ENCODE data around the gene SMIM35. TPM values are rescaled to one million over a fixed set of nuclear protein-coding genes. Genes with fewer than 3 reads are reported as not detected.

Gene SMIM35
- total and polyA plus RNA-seq, 8 donors, result 0.20 to 1.1 (median 0.55) TPM; not detected in 2

DNA sequence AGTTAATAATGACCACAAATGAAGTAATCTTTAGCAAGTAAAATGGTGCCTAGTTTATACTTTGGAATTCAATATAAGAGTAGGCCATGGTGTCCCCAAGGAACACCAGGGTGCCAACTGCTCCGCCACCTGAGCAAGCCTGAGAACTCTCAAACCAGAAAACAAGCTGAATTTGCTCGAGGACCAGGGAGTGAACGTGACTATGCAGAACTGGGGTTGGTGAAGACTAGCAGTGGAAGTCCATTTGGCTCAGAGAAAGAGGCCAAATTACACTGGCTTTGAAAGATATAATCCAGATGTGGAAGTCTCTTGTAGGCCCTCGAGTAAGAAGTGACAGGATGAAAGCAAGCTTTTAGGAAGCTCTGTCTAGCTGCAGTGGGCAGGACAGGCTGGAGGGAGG, 8.7 kb upstream of the SMIM35 start:
- H3K9me3 ChIP-seq, result no peaks in the 10 kb centered on the region
- H3K27me3 ChIP-seq, result peaks cover 0 to 4% of the 10 kb centered on the region in 2 donors
- intact Hi-C loops (cut with DNase I), result no loop called here
- no peak for DNase-seq
- TF ChIP-seq, protein P1, sequence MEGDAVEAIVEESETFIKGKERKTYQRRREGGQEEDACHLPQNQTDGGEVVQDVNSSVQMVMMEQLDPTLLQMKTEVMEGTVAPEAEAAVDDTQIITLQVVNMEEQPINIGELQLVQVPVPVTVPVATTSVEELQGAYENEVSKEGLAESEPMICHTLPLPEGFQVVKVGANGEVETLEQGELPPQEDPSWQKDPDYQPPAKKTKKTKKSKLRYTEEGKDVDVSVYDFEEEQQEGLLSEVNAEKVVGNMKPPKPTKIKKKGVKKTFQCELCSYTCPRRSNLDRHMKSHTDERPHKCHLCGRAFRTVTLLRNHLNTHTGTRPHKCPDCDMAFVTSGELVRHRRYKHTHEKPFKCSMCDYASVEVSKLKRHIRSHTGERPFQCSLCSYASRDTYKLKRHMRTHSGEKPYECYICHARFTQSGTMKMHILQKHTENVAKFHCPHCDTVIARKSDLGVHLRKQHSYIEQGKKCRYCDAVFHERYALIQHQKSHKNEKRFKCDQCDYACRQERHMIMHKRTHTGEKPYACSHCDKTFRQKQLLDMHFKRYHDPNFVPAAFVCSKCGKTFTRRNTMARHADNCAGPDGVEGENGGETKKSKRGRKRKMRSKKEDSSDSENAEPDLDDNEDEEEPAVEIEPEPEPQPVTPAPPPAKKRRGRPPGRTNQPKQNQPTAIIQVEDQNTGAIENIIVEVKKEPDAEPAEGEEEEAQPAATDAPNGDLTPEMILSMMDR (IDR thresholded peaks at IDR 0.05), result no peak
- no peaks in the 10 kb centered on the region for H3K36me3 ChIP-seq
- no peak overlapping the region for H3K4me3 ChIP-seq
- ATAC-seq, result no peak
- no peaks in the 10 kb centered on the region for H3K4me1 ChIP-seq
- no peak overlapping the region for H3K27ac ChIP-seq

DNA sequence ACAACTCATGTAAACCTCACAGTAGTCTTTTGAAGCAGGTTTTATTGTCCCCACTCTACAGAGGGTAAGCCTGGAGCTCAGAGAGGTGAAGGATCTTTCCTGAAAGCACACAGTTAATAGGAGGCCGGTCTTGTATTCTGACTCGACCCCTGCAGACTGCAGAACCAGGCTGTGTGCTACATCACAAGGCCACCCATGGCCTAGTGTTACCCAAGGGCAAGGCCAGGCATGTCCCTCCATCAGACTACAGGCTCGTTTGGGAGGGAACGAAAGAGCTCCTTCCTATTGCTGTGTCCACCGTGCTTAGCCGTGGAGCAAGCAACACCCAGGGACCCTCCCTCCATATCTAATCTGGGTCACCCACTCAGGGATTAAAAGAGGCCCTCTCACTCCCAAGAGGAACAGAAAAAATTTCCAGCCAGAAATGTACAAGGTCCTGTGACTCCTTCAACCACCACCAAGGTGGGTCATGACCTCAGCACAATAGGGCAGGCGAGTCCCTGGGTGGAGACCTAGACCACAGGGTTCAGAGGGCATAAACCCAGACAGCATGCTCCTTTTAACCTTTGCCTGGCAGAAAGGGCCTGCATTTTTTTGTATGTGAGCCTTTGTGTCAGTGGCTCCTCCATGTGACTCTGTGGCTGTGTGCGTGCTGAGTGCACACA, 6.3 kb upstream of the SMIM35 start:
- ATAC-seq (peak; percentile 19), DNase-seq (no peak)
- peaks cover 0 to 2% of the 10 kb centered on the region in 2 donors for H3K9me3 ChIP-seq
- no peak overlapping the region for H3K27ac ChIP-seq
- TF ChIP-seq, protein P1 (IDR thresholded peaks at IDR 0.05), result no peak
- intact Hi-C loops (cut with DNase I), result no loop called here
- peaks cover 0 to 4% of the 10 kb centered on the region in 2 donors for H3K27me3 ChIP-seq
- no peaks in the 10 kb centered on the region for H3K36me3 ChIP-seq
- no peaks in the 10 kb centered on the region for H3K4me1 ChIP-seq
- no peak overlapping the region for H3K4me3 ChIP-seq

DNA sequence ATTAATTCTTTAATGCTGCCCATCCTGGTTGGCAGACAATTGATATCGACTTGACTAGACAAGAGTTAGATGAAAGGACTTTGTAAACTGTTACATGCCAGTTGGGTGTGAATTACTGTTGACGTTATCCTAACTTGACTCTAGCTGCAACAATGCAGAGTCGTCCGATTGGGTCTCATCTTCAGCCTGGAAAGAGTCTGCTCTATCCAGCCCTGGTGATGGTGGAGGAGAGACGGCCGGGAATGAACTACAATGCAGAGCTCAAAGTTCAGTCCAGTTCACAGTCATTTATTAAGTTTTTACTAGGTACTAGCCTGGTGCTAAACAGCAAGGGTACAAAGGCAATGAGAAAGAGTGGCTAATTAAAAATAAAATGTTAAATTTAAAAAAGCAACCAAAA, 4.9 kb upstream of the SMIM35 start:
- TF ChIP-seq, protein P1 (IDR thresholded peaks at IDR 0.05), result no peak
- intact Hi-C loops (cut with DNase I), result no loop called here
- no peak overlapping the region for H3K27ac ChIP-seq

DNA sequence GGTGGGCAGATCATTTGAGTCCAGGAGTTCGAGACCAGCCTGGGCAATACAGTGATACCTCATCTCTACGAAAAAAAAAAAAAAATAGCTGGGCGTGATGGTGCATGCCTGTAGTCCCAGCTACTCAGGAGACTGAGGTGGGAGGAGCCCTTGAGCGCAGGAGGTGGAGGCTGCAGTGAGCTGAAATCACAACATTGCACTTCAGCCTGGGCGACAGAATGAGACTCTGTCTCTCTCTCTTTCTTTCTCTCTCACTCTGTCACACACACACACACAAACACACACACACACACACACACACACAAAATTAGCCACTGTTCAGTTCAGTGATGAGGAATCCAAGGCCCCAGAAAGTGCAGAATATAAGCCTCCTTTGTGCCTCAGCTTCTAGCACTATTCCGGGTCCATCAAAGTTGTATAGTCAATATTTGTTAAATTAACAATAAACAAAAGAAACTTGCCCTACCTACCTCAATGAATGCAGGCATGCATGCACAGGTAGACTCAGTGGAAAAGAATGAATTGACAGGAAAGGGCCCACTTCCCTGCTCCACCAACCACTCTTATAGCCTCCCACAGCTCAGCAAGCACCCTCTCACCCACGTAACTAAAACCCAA, 3.9 kb upstream of the SMIM35 start:
- no peaks in the 10 kb centered on the region for H3K27me3 ChIP-seq
- intact Hi-C loops (cut with DNase I), result no loop called here
- H3K4me1 ChIP-seq, result no peaks in the 10 kb centered on the region
- ATAC-seq (no peak), DNase-seq (no peak)
- H3K9me3 ChIP-seq, result peaks cover 0 to 17% of the 10 kb centered on the region in 2 donors
- H3K4me3 ChIP-seq, result no peak overlapping the region
- no peaks in the 10 kb centered on the region for H3K36me3 ChIP-seq
- no peak overlapping the region for H3K27ac ChIP-seq
- TF ChIP-seq, protein P1 (IDR thresholded peaks at IDR 0.05), result no peak

More for the DNA sequence above, 4.9 kb upstream of the SMIM35 start:
- ATAC-seq, result no peak
- H3K9me3 ChIP-seq, result peaks cover 0 to 16% of the 10 kb centered on the region in 2 donors
- no peak for DNase-seq
- no peaks in the 10 kb centered on the region for H3K36me3 ChIP-seq
- H3K4me1 ChIP-seq, result no peaks in the 10 kb centered on the region
- no peaks in the 10 kb centered on the region for H3K27me3 ChIP-seq
- H3K4me3 ChIP-seq, result no peak overlapping the region

DNA sequence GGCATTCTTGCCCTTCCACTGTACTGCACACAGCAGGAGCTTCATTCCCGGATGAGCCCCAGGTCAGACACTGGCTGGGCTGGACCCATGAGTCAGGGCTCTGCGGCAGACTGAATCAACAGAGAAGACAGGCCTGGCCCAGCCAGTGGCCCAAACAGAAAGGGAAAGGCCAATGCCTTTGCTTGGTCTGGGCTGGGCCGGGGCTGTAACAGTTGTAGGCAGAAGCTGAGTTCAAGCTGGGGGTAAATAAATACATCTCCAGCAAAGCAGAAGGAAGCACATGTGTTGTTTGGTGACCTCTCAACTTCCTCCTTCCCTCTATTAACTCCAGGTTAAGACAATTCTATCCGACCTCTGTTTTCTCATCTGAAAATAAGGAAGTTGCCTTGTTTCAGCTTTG, 1.8 kb upstream of the SMIM35 start:
- peak; percentile 49 for ATAC-seq
- Histone ChIP-seq H3K4me1 (peaks cover 0 to 15% of the 10 kb centered on the region in 2 donors), H3K4me3 (no peak overlapping the region), H3K27ac (peak overlapping the region in 1 of 2 donors; percentile 7), H3K27me3 (no peaks in the 10 kb centered on the region), H3K36me3 (no peaks in the 10 kb centered on the region), H3K9me3 (peaks cover 0 to 17% of the 10 kb centered on the region in 2 donors)
- peak in 1 of 4 donors; percentile 44 for DNase-seq
- intact Hi-C loops (cut with DNase I), result no loop called here
- TF ChIP-seq, protein P1 (IDR thresholded peaks at IDR 0.05), result no peak

All from left lung (tissue), 10 donors.